IPS-15b (cell line): Measurements from ENCODE around the gene ALDH3B1.

ENCODE experiments used
- H3K27me3 ChIP-seq: one replicate; pipeline ENCODE4 v1.6.1; 2013; ENCODE audit warnings: low read length; ENCODE audit not compliant: control insufficient read depth, insufficient read depth
- H3K36me3 ChIP-seq: one replicate; pipeline ENCODE4 v1.6.1; 2013; ENCODE audit warnings: low read length; ENCODE audit not compliant: control insufficient read depth, insufficient read depth
- H3K4me1 ChIP-seq: one replicate; pipeline ENCODE4 v1.6.1; 2013; ENCODE audit warnings: mild to moderate bottlenecking, low read length; ENCODE audit not compliant: control insufficient read depth, insufficient read depth
- H3K4me3 ChIP-seq: one replicate; pipeline ENCODE4 v1.5.1; 2013; ENCODE audit warnings: low read depth, low read length
- H3K9ac ChIP-seq: one replicate; pipeline ENCODE4 v1.6.1; 2013; ENCODE audit warnings: low read depth, mild to moderate bottlenecking, low read length
- H3K9me3 ChIP-seq: one replicate; pipeline ENCODE4 v1.6.1; 2013; ENCODE audit warnings: mild to moderate bottlenecking, low read length; ENCODE audit not compliant: control insufficient read depth, insufficient read depth

The ALDH3B1 gene

GRCh38 chr11:68017980-68018729 is 8.0 kb downstream of the ALDH3B1 start:
- H3K36me3 ChIP-seq: no peaks in the 10 kb centered on the region
- no peaks in the 10 kb centered on the region for H3K4me1 ChIP-seq
- no peaks in the 10 kb centered on the region for H3K27me3 ChIP-seq
- no peaks in the 10 kb centered on the region for H3K9me3 ChIP-seq
- H3K4me3 ChIP-seq: no peak overlapping the region
- no peak overlapping the region for H3K9ac ChIP-seq

GRCh38 chr11:68018730-68019190 is 8.6 kb downstream of the ALDH3B1 start:
- Histone ChIP-seq H3K9me3 (no peaks in the 10 kb centered on the region), H3K27me3 (no peaks in the 10 kb centered on the region), H3K4me3 (no peak overlapping the region), H3K4me1 (no peaks in the 10 kb centered on the region), H3K36me3 (no peaks in the 10 kb centered on the region), H3K9ac (no peak overlapping the region)

DNA sequence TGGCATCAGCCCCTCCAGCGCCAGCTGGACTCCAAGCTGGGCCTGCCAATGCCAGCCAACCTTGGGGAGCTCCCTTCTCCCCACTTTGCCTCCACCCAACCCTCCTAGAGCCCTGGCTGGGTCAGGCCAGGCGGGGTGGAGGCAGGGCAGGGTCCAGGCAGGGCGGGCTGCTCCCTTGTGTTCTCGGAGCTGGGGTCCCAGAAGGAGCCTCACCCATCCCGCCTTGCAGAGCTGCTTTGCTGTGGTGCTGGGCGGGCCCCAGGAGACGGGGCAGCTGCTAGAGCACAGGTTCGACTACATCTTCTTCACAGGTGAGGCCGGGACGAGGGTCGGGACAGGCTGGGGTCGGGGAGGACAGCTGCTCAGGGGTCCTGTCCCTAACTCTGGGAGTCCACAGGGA is 9.4 kb downstream of the ALDH3B1 start:
- Histone ChIP-seq H3K36me3 (no peaks in the 10 kb centered on the region), H3K4me1 (no peaks in the 10 kb centered on the region), H3K9ac (no peak overlapping the region), H3K27me3 (no peaks in the 10 kb centered on the region), H3K9me3 (no peaks in the 10 kb centered on the region), H3K4me3 (no peak overlapping the region)

DNA sequence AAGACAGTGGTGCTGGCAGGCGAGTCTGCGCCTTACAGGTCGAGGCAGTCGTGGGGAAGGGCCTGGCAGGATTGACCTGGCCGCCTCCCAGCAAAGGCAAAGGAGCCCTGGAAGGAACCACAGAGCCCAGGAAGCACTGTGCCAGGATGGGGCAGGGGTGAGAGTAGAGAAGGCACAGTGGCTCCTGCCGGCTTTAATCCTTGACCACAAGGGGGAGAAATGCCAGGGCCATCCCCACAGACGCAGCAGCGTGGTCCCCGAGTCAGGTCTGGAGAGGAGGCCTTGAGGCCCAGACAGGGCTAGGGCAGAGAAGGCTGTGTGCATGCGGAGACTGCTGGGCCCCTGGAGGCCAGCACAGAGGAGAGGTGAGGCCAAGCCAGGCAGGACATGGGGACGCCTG is 10.4 kb downstream of the ALDH3B1 start:
- H3K9ac ChIP-seq: no peak overlapping the region
- no peaks in the 10 kb centered on the region for H3K4me1 ChIP-seq
- no peaks in the 10 kb centered on the region for H3K27me3 ChIP-seq
- H3K36me3 ChIP-seq: peaks cover 3% of the 10 kb centered on the region
- no peaks in the 10 kb centered on the region for H3K9me3 ChIP-seq
- H3K4me3 ChIP-seq: no peak overlapping the region

DNA sequence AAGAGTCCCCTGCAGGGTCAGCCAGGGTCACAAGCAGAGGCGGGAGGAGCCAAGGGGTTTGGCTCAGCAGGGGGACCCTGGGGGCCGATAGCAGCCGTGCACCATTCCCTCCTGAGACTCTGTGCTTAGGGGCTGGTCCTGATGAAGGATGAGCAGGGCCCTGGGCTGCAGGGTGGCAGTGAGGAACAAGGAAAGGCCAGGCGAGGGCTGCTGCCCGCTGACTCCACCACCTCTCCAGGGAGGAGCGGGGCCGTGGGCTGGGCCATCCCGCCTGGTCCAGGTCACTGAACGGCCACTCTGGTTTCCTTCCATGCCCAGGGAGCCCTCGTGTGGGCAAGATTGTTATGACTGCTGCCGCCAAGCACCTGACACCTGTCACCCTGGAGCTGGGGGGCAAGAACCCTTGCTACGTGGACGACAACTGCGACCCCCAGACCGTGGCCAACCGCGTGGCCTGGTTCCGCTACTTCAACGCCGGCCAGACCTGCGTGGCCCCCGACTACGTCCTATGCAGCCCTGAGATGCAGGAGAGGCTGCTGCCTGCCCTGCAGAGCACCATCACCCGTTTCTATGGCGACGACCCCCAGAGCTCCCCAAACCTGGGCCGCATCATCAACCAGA is 11.2 kb downstream of the ALDH3B1 start:
- Histone ChIP-seq H3K9ac (no peak overlapping the region), H3K9me3 (no peaks in the 10 kb centered on the region), H3K27me3 (no peaks in the 10 kb centered on the region), H3K4me1 (no peaks in the 10 kb centered on the region), H3K4me3 (no peak overlapping the region), H3K36me3 (peaks cover 3% of the 10 kb centered on the region)

DNA sequence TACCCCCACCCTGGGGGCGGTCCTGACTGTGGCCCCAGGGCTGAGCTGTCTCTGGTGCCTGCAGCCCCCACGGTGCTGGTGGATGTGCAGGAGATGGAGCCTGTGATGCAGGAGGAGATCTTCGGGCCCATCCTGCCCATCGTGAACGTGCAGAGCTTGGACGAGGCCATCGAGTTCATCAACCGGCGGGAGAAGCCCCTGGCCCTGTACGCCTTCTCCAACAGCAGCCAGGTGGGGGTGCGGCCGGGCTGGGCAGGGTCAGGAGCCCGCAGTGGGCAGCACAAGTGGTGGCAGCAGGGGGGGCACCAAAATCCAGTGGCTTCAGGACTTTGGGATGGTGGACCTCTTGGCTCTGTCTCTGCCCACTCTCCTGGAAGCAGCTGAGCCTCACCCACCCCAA is 12.4 kb downstream of the ALDH3B1 start:
- Histone ChIP-seq H3K9me3 (no peaks in the 10 kb centered on the region), H3K4me3 (no peak overlapping the region), H3K4me1 (no peaks in the 10 kb centered on the region), H3K27me3 (no peaks in the 10 kb centered on the region), H3K9ac (no peak overlapping the region), H3K36me3 (peaks cover 5% of the 10 kb centered on the region)

- H3K27me3 ChIP-seq: no peaks in the 10 kb centered on the region
- H3K36me3 ChIP-seq: peaks cover 9% of the 10 kb centered on the region
- no peaks in the 10 kb centered on the region for H3K9me3 ChIP-seq
- H3K4me3 ChIP-seq: no peak overlapping the region
- no peak overlapping the region for H3K9ac ChIP-seq
- H3K4me1 ChIP-seq: peaks cover 3% of the 10 kb centered on the region
These were observed 14.4 kb downstream of the ALDH3B1 start for GRCh38 chr11:68024508-68024907.

DNA sequence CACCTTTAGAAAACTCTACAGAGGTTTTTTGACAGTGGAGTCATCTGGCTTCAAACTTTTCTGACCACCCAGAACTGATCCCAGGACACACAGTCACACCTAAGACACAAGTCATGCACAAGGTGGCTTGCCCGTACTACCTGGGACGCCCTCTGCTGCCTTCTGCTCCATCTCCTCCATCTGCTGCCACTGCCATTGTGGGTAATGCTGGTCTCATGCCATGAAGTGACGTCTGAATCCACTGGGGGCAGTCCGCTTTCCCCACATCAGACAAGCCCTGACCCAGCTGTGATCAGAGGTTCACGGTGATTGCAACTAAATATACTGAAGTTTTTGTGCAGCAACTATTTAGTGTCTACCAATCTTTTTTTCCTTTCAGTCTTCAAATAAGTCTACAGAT is 14.9 kb downstream of the ALDH3B1 start:
- Histone ChIP-seq H3K4me1 (peaks cover 3% of the 10 kb centered on the region), H3K27me3 (no peaks in the 10 kb centered on the region), H3K9ac (no peak overlapping the region), H3K36me3 (peaks cover 9% of the 10 kb centered on the region), H3K4me3 (no peak overlapping the region), H3K9me3 (no peaks in the 10 kb centered on the region)

- H3K4me1 ChIP-seq: peaks cover 3% of the 10 kb centered on the region
- H3K36me3 ChIP-seq: peaks cover 9% of the 10 kb centered on the region
- no peaks in the 10 kb centered on the region for H3K9me3 ChIP-seq
- H3K27me3 ChIP-seq: no peaks in the 10 kb centered on the region
- no peak overlapping the region for H3K9ac ChIP-seq
- no peak overlapping the region for H3K4me3 ChIP-seq
These were observed 16.4 kb downstream of the ALDH3B1 start for GRCh38 chr11:68026391-68027105.

- H3K27me3 ChIP-seq: no peaks in the 10 kb centered on the region
- H3K9ac ChIP-seq: no peak overlapping the region
- peaks cover 3% of the 10 kb centered on the region for H3K4me1 ChIP-seq
- peaks cover 16% of the 10 kb centered on the region for H3K36me3 ChIP-seq
- no peaks in the 10 kb centered on the region for H3K9me3 ChIP-seq
- no peak overlapping the region for H3K4me3 ChIP-seq
These were observed 17.5 kb downstream of the ALDH3B1 start for GRCh38 chr11:68027667-68028066.

GRCh38 chr11:68028802-68029545 is 18.8 kb downstream of the ALDH3B1 start:
- H3K27me3 ChIP-seq: no peaks in the 10 kb centered on the region
- peaks cover 3% of the 10 kb centered on the region for H3K4me1 ChIP-seq
- H3K36me3 ChIP-seq: peaks cover 29% of the 10 kb centered on the region
- H3K9me3 ChIP-seq: no peaks in the 10 kb centered on the region
- peak overlapping the region; percentile 16 for H3K9ac ChIP-seq
- peak overlapping the region; percentile 94 for H3K4me3 ChIP-seq
